HCT116 (cell line): ENCODE results near the gene UFD1. TPM values are rescaled to one million over a fixed set of nuclear protein-coding genes. Genes with fewer than 3 reads are reported as not detected.

Experiments
- ATAC-seq: fragments of 200-7000 bp; cut with Tn5 transposase; 2 replicates; pipeline ENCODE4 v1.9.1; 2020; ENCODE audit warnings: mild to moderate bottlenecking, moderate library complexity
- BruUV-seq: library from RNA; stranded (reverse); fragments of 400-500 nt; replicated peaks from 2 replicates; lab custom pipeline; 2021; lab: Mats Ljungman, UMichigan
- CTCF ChIA-PET: fragments of 300-600 bp; sonication (Branson Sonifier 250); formaldehyde crosslinking; loops from one replicate; lab custom pipeline; 2021; ENCODE audit warnings: antibody characterized with exemption; lab: Charles Lee
- POLR2A ChIA-PET: fragments of 300-600, 350-600 bp; sonication (Branson Sonifier 250); formaldehyde crosslinking; loops from one replicate; lab custom pipeline; 2021; ENCODE audit warnings: antibody characterized with exemption; lab: Charles Lee
- RAD21 ChIA-PET, 2 experiments: fragments of 300-600 bp; sonication (Branson Sonifier 250); formaldehyde crosslinking; loops; one replicate each; lab custom pipeline; 2023; ENCODE audit warnings: low total read pairs in 2 of 2; ENCODE audit not compliant: uncharacterized antibody in 2 of 2, unreplicated experiment in 2 of 2, low non-redundant PET in 1 of 2; lab: Charles Lee
- DNase-seq: peaks from one replicate; pipeline ENCODE4 v3.0.0-alpha.2; 2010; ENCODE audit warnings: low read depth, low spot score
- H2AFZ ChIP-seq: fragments of 200-600 bp; shearing (Covaris generic), sonication (generic); 2 replicates; pipeline ENCODE4 v1.6.1; 2017; ENCODE audit warnings: low read depth, mixed run types, mixed read lengths, antibody characterized with exemption, low read length; ENCODE audit not compliant: poor library complexity, severe bottlenecking
- H3K27ac ChIP-seq: 2 replicates; pipeline ENCODE4 v1.5.1; 2012; ENCODE audit warnings: low read depth, low read length
- H3K27me3 ChIP-seq: fragments of 200-600 bp; sonication (generic); 2 replicates; pipeline ENCODE4 v1.6.1; 2016; ENCODE audit warnings: mixed run types, low read length, mixed read lengths; ENCODE audit not compliant: insufficient read depth
- H3K36me3 ChIP-seq, 2 experiments: fragments of 200-500 bp in 1 of 2; fragments of 200-600 bp in 1 of 2; sonication (Bioruptor generic) in 1 of 2; sonication (generic) in 1 of 2; 2 replicates each; pipeline versions ENCODE4 v1.5.1 to v1.6.1; 2014 to 2016; ENCODE audit warnings: low read length in 2 of 2, inconsistent platforms in 1 of 2, mixed read lengths in 1 of 2, mixed run types in 1 of 2; ENCODE audit not compliant: insufficient read depth in 2 of 2, control insufficient read depth in 1 of 2
- H3K4me1 ChIP-seq, 2 experiments: fragments of 200-600 bp in 1 of 2; sonication (generic) in 1 of 2; 2 replicates each; pipeline versions ENCODE4 v1.5.1 to v1.6.1; 2012 to 2017; ENCODE audit warnings: low read length in 2 of 2, inconsistent platforms in 1 of 2, mild to moderate bottlenecking in 1 of 2, mixed read lengths in 1 of 2, mixed run types in 1 of 2, moderate library complexity in 1 of 2; ENCODE audit not compliant: insufficient read depth in 2 of 2, control insufficient read depth in 1 of 2
- H3K4me2 ChIP-seq: fragments of 200-600 bp; sonication (generic); 2 replicates; pipeline ENCODE4 v1.6.1; 2017; ENCODE audit warnings: mixed run types, low read length, mixed read lengths
- H3K4me3 ChIP-seq, 2 experiments: fragments of 200-600 bp in 1 of 2; sonication (generic) in 1 of 2; replicated peaks in 1 of 2; 2 replicates each; pipeline ENCODE4 v1.5.1; 2011 to 2016; ENCODE audit warnings: low read length in 2 of 2, control low read depth in 1 of 2, low read depth in 1 of 2, mild to moderate bottlenecking in 1 of 2, mixed read lengths in 1 of 2, mixed run types in 1 of 2
- H3K79me2 ChIP-seq: fragments of 200-600 bp; sonication (generic); 2 replicates; pipeline ENCODE4 v1.6.1; 2017; ENCODE audit warnings: mild to moderate bottlenecking, mixed run types, low read length, moderate library complexity, mixed read lengths; ENCODE audit not compliant: insufficient read depth
- H3K9ac ChIP-seq: fragments of 200-600 bp; sonication (generic); 2 replicates; pipeline ENCODE4 v1.6.1; 2016; ENCODE audit warnings: low read length, mixed read lengths
- H3K9me2 ChIP-seq: fragments of 200-600 bp; sonication (generic), shearing (Covaris generic); 2 replicates; pipeline ENCODE4 v1.6.1; 2017; ENCODE audit warnings: mixed run types, mild to moderate bottlenecking, moderate library complexity; ENCODE audit not compliant: insufficient read depth
- H3K9me3 ChIP-seq, 2 experiments: fragments of 200-500 bp in 1 of 2; fragments of 200-600 bp in 1 of 2; sonication (Bioruptor generic) in 1 of 2; sonication (generic) in 1 of 2; 2 replicates each; pipeline ENCODE4 v1.6.1; 2014 to 2017; ENCODE audit warnings: low read length in 2 of 2, mixed read lengths in 2 of 2, inconsistent platforms in 1 of 2, low read depth in 1 of 2, mild to moderate bottlenecking in 1 of 2, mixed run types in 1 of 2, moderate library complexity in 1 of 2; ENCODE audit not compliant: control insufficient read depth in 1 of 2, insufficient read depth in 1 of 2
- H4K20me1 ChIP-seq: fragments of 200-600 bp; sonication (generic), shearing (Covaris generic); 2 replicates; pipeline ENCODE4 v1.6.1; 2017; ENCODE audit warnings: mixed run types, mild to moderate bottlenecking, moderate library complexity; ENCODE audit not compliant: insufficient read depth
- ATF3 ChIP-seq: IDR thresholded peaks from 2 replicates; pipeline ENCODE4 v1.6.1; 2012
- CTCF ChIP-seq, 3 experiments: fragments of 200-600 bp in 1 of 3; sonication (generic) in 1 of 3; IDR thresholded peaks in 2 of 3; conservative IDR thresholded peaks in 1 of 3; 2 replicates each; pipeline ENCODE4 v1.5.1; 2012 to 2017; ENCODE audit warnings: low read depth in 2 of 3, low read length in 2 of 3, antibody characterized with exemption in 1 of 3, borderline replicate concordance in 1 of 3, control low read depth in 1 of 3, mild to moderate bottlenecking in 1 of 3, mixed read lengths in 1 of 3, mixed run types in 1 of 3, moderate library complexity in 1 of 3; ENCODE audit not compliant: insufficient read depth in 1 of 3
- ELF1 ChIP-seq: IDR thresholded peaks from 2 replicates; pipeline ENCODE4 v1.6.1; 2012; ENCODE audit warnings: low read depth, borderline replicate concordance
- EZH2 ChIP-seq: fragments of 200-600 bp; sonication (generic); IDR thresholded peaks from 2 replicates; pipeline ENCODE4 v1.6.1; 2017; ENCODE audit warnings: antibody characterized with exemption, mixed run types
- EZH2phosphoT487 ChIP-seq: fragments of 200-600 bp; IDR thresholded peaks from 2 replicates; pipeline ENCODE4 v1.6.1; 2018; ENCODE audit warnings: antibody characterized with exemption, borderline replicate concordance
- FOSL1 ChIP-seq: IDR thresholded peaks from 2 replicates; pipeline ENCODE4 v1.6.1; 2012; ENCODE audit warnings: low read depth
- MAX ChIP-seq: IDR thresholded peaks from 2 replicates; pipeline ENCODE4 v1.6.1; 2012
- POLR2A ChIP-seq: IDR thresholded peaks from 2 replicates; pipeline ENCODE4 v1.7.0; 2011; ENCODE audit warnings: borderline replicate concordance; ENCODE audit not compliant: insufficient read depth, insufficient read length; ENCODE audit errors: extremely low read depth
- POLR2AphosphoS5 ChIP-seq: IDR thresholded peaks from 2 replicates; pipeline ENCODE4 v1.6.1; 2011; ENCODE audit warnings: mild to moderate bottlenecking, low read depth, low read length, moderate library complexity
- REST ChIP-seq: IDR thresholded peaks from 2 replicates; pipeline ENCODE4 v1.6.1; 2012; ENCODE audit warnings: low read depth
- SIN3A ChIP-seq: IDR thresholded peaks from 2 replicates; pipeline ENCODE4 v1.6.1; 2012; ENCODE audit warnings: low read depth
- SRF ChIP-seq: IDR thresholded peaks from 2 replicates; pipeline ENCODE4 v1.6.1; 2012; ENCODE audit warnings: low read depth
- TCF7L2 ChIP-seq: IDR thresholded peaks from 2 replicates; pipeline ENCODE4 v1.7.0; 2011; ENCODE audit warnings: borderline replicate concordance, inconsistent platforms; ENCODE audit not compliant: insufficient read depth, insufficient read length; ENCODE audit errors: extremely low read depth
- ZBTB33 ChIP-seq: IDR thresholded peaks from 2 replicates; pipeline ENCODE4 v1.6.1; 2011; ENCODE audit warnings: mild to moderate bottlenecking, low read length, moderate library complexity; ENCODE audit not compliant: insufficient replicate concordance; ENCODE audit errors: extremely low read depth
- ZNF274 ChIP-seq: fragments of 200-500 bp; sonication (Bioruptor generic); IDR thresholded peaks from 2 replicates; pipeline ENCODE4 v1.6.1; 2014; ENCODE audit warnings: mild to moderate bottlenecking, low read depth, low read length, inconsistent platforms
- intact Hi-C: fragments of 100-400 bp; cut with micrococcal nuclease; formaldehyde crosslinking; loops from 2 replicates; pipeline ENCODE4 v1.10.0; 2022
- total RNA-seq: library from RNA; stranded (reverse); gene quantifications from one replicate; pipeline ENCODE4 v1.2.1, GENCODE V29; 2021; ENCODE audit not compliant: unreplicated experiment

UFD1 gene
- total RNA-seq, 1 experiment from 2014 or later: 97.5 TPM

GRCh38 chr22:19501897-19502447 is 23.0 kb upstream of the UFD1 start:
- BruUV-seq: TSS peak; percentile 5

More at GRCh38 chr22:19501897-19502447, 23.0 kb upstream of the UFD1 start:
- no peak for ATAC-seq
- Histone ChIP-seq H3K4me2 (no peak overlapping the region), H3K9me3 (no peaks in the 10 kb centered on the region)
- DNase-seq: no peak
- POLR2A ChIA-PET: interaction anchor here (0.6 kb wide), 1 partner anchor 9 kb away, joined by 3 read pairs; no protein-coding TSS in a partner anchor
- TF ChIP-seq ELF1: no peak
- TF ChIP-seq MAX: no peak
- TF ChIP-seq TCF7L2: no peak
- TF ChIP-seq ATF3: no peak
- TF ChIP-seq FOSL1: no peak
- no peak for TF ChIP-seq SRF
- no peak for TF ChIP-seq CTCF (IDR thresholded peaks at IDR 0.05 in 2 of 3, conservative IDR thresholded peaks at IDR 0.05 in 1 of 3; ENCODE audit: borderline replicate concordance in 1 of 3, insufficient read depth in 1 of 3, low read depth in 2 of 3, low read length in 2 of 3)
- TF ChIP-seq REST: no peak
- TF ChIP-seq SIN3A: no peak
- no peak for TF ChIP-seq POLR2A
- TF ChIP-seq EZH2: no peak
- no peak for TF ChIP-seq POLR2AphosphoS5
- no peak for TF ChIP-seq EZH2phosphoT487
- TF ChIP-seq ZNF274: no peak
- TF ChIP-seq ZBTB33: no peak
- TF ChIP-seq, all 23 proteins: peak for 0
- Histone ChIP-seq H3K36me3 (peaks cover 0 to 20% of the 10 kb centered on the region in 2 experiments; a peak in 2 of 4 replicates), H4K20me1 (no peaks in the 10 kb centered on the region), H3K27ac (no peak overlapping the region), H3K9ac (no peak overlapping the region), H3K27me3 (no peaks in the 10 kb centered on the region), H2AFZ (no peak overlapping the region), H3K9me2 (no peaks in the 10 kb centered on the region), H3K4me1 (no peaks in the 10 kb centered on the region), H3K79me2 (no peaks in the 10 kb centered on the region), H3K4me3 (no peak overlapping the region)
- ChIA-PET CTCF (interaction anchor here (1.4 kb wide), 1 partner anchor 202 kb away, joined by 3 read pairs; no protein-coding TSS in a partner anchor), RAD21 (no interaction called here)
- intact Hi-C loops: no loop called here
